H1 (cell line): ENCODE results near the gene TSPAN32. TPM values are rescaled to one million over a fixed set of nuclear protein-coding genes. Genes with fewer than 3 reads are reported as not detected.
A peak's percentile ranks its signal among the peaks of the same experiment; 100 is the strongest.

ENCODE experiments used
- CTCF ChIA-PET: fragments of 300-600 bp; sonication (Branson Sonifier 250); formaldehyde crosslinking; loops from one replicate; lab custom pipeline; 2021; ENCODE audit not compliant: partially characterized antibody; lab: Charles Lee
- POLR2A ChIA-PET: fragments of 300-600 bp; sonication (Branson Sonifier 250); formaldehyde crosslinking; loops from one replicate; lab custom pipeline; 2021; ENCODE audit warnings: inconsistent platforms; ENCODE audit not compliant: partially characterized antibody; lab: Charles Lee
- DNase-seq, 2 experiments: peaks; one replicate each; pipeline versions ENCODE4 v3.0.0 to v3.0.0-alpha.2; 2010 to 2022; ENCODE audit warnings: low spot score in 2 of 2, low read depth in 1 of 2, mixed read lengths in 1 of 2
- FAIRE-seq: peaks from 2 replicates; lab custom pipeline; 2011; peaks lifted over from hg19 to GRCh38; lab: Jason Lieb, UNC
- H2AFZ ChIP-seq: 2 replicates; pipeline ENCODE4 v1.8.1; 2012; ENCODE audit warnings: low read length, inconsistent platforms
- H2AK5ac ChIP-seq: 2 replicates; pipeline ENCODE4 v1.6.1; 2013; ENCODE audit warnings: low read depth, low read length
- H2BK120ac ChIP-seq: replicated peaks from 2 replicates; pipeline ENCODE3; 2013; ENCODE audit warnings: low read depth, low read length, inconsistent platforms
- H2BK12ac ChIP-seq: 2 replicates; pipeline ENCODE4 v1.6.1; 2013; ENCODE audit warnings: low read depth, low read length
- H2BK15ac ChIP-seq: 2 replicates; pipeline ENCODE4 v1.6.1; 2013; ENCODE audit warnings: low read length
- H2BK20ac ChIP-seq: 2 replicates; pipeline ENCODE4 v1.6.1; 2013; ENCODE audit warnings: low read length
- H2BK5ac ChIP-seq: 2 replicates; pipeline ENCODE4 v1.6.1; 2013; ENCODE audit warnings: low read depth, low read length
- H3K14ac ChIP-seq: 2 replicates; pipeline ENCODE4 v1.6.1; 2013; ENCODE audit warnings: inconsistent platforms; ENCODE audit not compliant: insufficient read length
- H3K18ac ChIP-seq: 2 replicates; pipeline ENCODE4 v1.6.1; 2013; ENCODE audit warnings: low read length; ENCODE audit errors: extremely low read depth
- H3K23ac ChIP-seq: 2 replicates; pipeline ENCODE4 v1.6.1; 2013; ENCODE audit warnings: inconsistent platforms; ENCODE audit not compliant: insufficient read length
- H3K23me2 ChIP-seq: 2 replicates; pipeline ENCODE4 v1.6.1; 2013; ENCODE audit warnings: low read depth, low read length
- H3K27ac ChIP-seq: 2 replicates; pipeline ENCODE4 v1.6.1; 2011; ENCODE audit warnings: low read depth, low read length, inconsistent platforms
- H3K27me3 ChIP-seq, 4 experiments: replicated peaks in 1 of 4; 1 replicate in 1 of 4; 2 replicates in 3 of 4; pipeline versions ENCODE4 v1.6.1 to v1.8.1; 2011 to 2013; ENCODE audit warnings: low read length in 3 of 4, mild to moderate bottlenecking in 3 of 4, inconsistent platforms in 2 of 4, mixed read lengths in 2 of 4, moderate library complexity in 1 of 4; ENCODE audit not compliant: control insufficient read depth in 3 of 4, insufficient read depth in 3 of 4; ENCODE audit errors: extremely low read depth in 1 of 4
- H3K36me3 ChIP-seq, 4 experiments: 2 replicates each; pipeline versions ENCODE4 v1.6.1 to v1.8.1; 2011 to 2013; ENCODE audit warnings: mild to moderate bottlenecking in 4 of 4, low read length in 3 of 4, moderate library complexity in 2 of 4, control low read depth in 1 of 4, inconsistent platforms in 1 of 4; ENCODE audit not compliant: insufficient read depth in 4 of 4, control insufficient read depth in 2 of 4
- H3K4ac ChIP-seq: replicated peaks from 2 replicates; pipeline ENCODE3; 2013; ENCODE audit warnings: low read length, low read depth, mixed read lengths, inconsistent platforms; ENCODE audit not compliant: insufficient read length
- H3K4me1 ChIP-seq, 4 experiments: replicated peaks in 1 of 4; 1 replicate in 1 of 4; 2 replicates in 3 of 4; pipeline versions ENCODE4 v1.6.1 to v1.8.1; 2011 to 2013; ENCODE audit warnings: low read length in 3 of 4, inconsistent platforms in 2 of 4, mixed read lengths in 1 of 4; ENCODE audit not compliant: insufficient read depth in 4 of 4, control insufficient read depth in 3 of 4
- H3K4me2 ChIP-seq, 2 experiments: 2 replicates each; pipeline versions ENCODE4 v1.6.1 to v1.8.1; 2011 to 2013; ENCODE audit warnings: low read depth in 2 of 2, low read length in 2 of 2, control low read depth in 1 of 2, inconsistent platforms in 1 of 2, mild to moderate bottlenecking in 1 of 2; ENCODE audit not compliant: insufficient read depth in 1 of 2
- H3K4me3 ChIP-seq, 4 experiments: fragments of 200-600, 300-600 bp in 1 of 4; sonication (generic), shearing (Covaris generic), sonication (Bioruptor Twin) in 1 of 4; 2 replicates each; pipeline versions ENCODE4 v1.5.1 to v1.8.1; 2011 to 2016; ENCODE audit warnings: low read length in 4 of 4, low read depth in 3 of 4, control low read depth in 2 of 4, inconsistent platforms in 2 of 4, mild to moderate bottlenecking in 2 of 4, mixed read lengths in 1 of 4, moderate library complexity in 1 of 4; ENCODE audit not compliant: insufficient read depth in 2 of 4; ENCODE audit errors: extremely low read depth in 1 of 4
- H3K56ac ChIP-seq: replicated peaks from 2 replicates; pipeline ENCODE3; 2013; ENCODE audit warnings: low read depth, mild to moderate bottlenecking, mixed read lengths, low read length, inconsistent platforms; ENCODE audit not compliant: insufficient read length
- H3K79me1 ChIP-seq: 2 replicates; pipeline ENCODE4 v1.6.1; 2013; ENCODE audit warnings: low read depth, low read length, control low read depth
- H3K79me2 ChIP-seq, 2 experiments: 2 replicates each; pipeline versions ENCODE4 v1.6.1 to v1.8.1; 2012 to 2013; ENCODE audit warnings: low read length in 2 of 2, mild to moderate bottlenecking in 2 of 2, inconsistent platforms in 1 of 2; ENCODE audit not compliant: insufficient read depth in 2 of 2, control insufficient read depth in 1 of 2
- H3K9ac ChIP-seq, 4 experiments: replicated peaks in 1 of 4; 1 replicate in 1 of 4; 2 replicates in 3 of 4; pipeline versions ENCODE4 v1.6.1 to v1.8.1; 2011 to 2013; ENCODE audit warnings: low read depth in 3 of 4, low read length in 3 of 4, control low read depth in 2 of 4, mild to moderate bottlenecking in 2 of 4, moderate library complexity in 2 of 4, inconsistent platforms in 1 of 4; ENCODE audit errors: extremely low read depth in 1 of 4
- H3K9me3 ChIP-seq, 2 experiments: 2 replicates each; pipeline versions ENCODE4 v1.6.1 to v1.8.1; 2012 to 2013; ENCODE audit warnings: mild to moderate bottlenecking in 2 of 2, moderate library complexity in 2 of 2, control low read depth in 1 of 2, inconsistent platforms in 1 of 2, low read depth in 1 of 2, low read length in 1 of 2, mixed read lengths in 1 of 2; ENCODE audit not compliant: insufficient read depth in 2 of 2
- H4K20me1 ChIP-seq, 2 experiments: replicated peaks in 1 of 2; 2 replicates each; pipeline versions ENCODE3 to v1.8.1; 2011 to 2013; ENCODE audit warnings: inconsistent platforms in 2 of 2, low read length in 2 of 2, mild to moderate bottlenecking in 1 of 2; ENCODE audit not compliant: insufficient read depth in 2 of 2, control insufficient read depth in 1 of 2
- H4K5ac ChIP-seq: 2 replicates; pipeline ENCODE4 v1.6.1; 2013; ENCODE audit warnings: low read length, low read depth, mixed read lengths, inconsistent platforms; ENCODE audit not compliant: insufficient read length
- H4K8ac ChIP-seq: 2 replicates; pipeline ENCODE4 v1.8.0; 2013; ENCODE audit warnings: mild to moderate bottlenecking, moderate library complexity, low read length, inconsistent platforms; ENCODE audit not compliant: insufficient read depth; ENCODE audit errors: extremely low read depth
- H4K91ac ChIP-seq: replicated peaks from 2 replicates; pipeline ENCODE3; 2013; ENCODE audit warnings: low read length, mixed read lengths, inconsistent platforms; ENCODE audit not compliant: insufficient read length
- CTCF ChIP-seq, 3 experiments: IDR thresholded peaks; 1 replicate in 2 of 3; 2 replicates in 1 of 3; pipeline versions ENCODE4 v1.5.1 to v1.6.1; 2011; ENCODE audit warnings: low read length in 3 of 3, mild to moderate bottlenecking in 3 of 3, inconsistent platforms in 2 of 3, low read depth in 1 of 3, moderate library complexity in 1 of 3; ENCODE audit not compliant: insufficient read depth in 1 of 3; ENCODE audit errors: control extremely low read depth in 1 of 3
- GTF2F1 ChIP-seq: IDR thresholded peaks from 2 replicates; pipeline ENCODE4 v1.6.1; 2012; ENCODE audit warnings: low read depth, low read length, improper control_type of control experiment, borderline replicate concordance
- SAP30 ChIP-seq: fragments of 300-600 bp; sonication (generic); IDR thresholded peaks from 2 replicates; pipeline ENCODE4 v1.7.1; 2012; ENCODE audit warnings: low read length, moderate library complexity, mild to moderate bottlenecking, inconsistent platforms; ENCODE audit not compliant: insufficient read depth, insufficient replicate concordance
- WGBS, 2 experiments: shearing (Covaris generic) in 1 of 2; methylation state at CpG; one replicate each; pipeline versions ENCODE4 v1.1.6 to v1.1.7; 2013 to 2015; ENCODE audit warnings: low lambda C conversion rate in 2 of 2, mixed read lengths in 2 of 2, inconsistent platforms in 1 of 2, low coverage in 1 of 2, missing lambda C conversion rate in 1 of 2; ENCODE audit not compliant: insufficient replicate concordance in 2 of 2, insufficient coverage in 1 of 2, insufficient read length in 1 of 2; ENCODE audit errors: extremely low coverage in 1 of 2, missing lambda C conversion rate in 1 of 2; 5-methylcytosine and 5-hydroxymethylcytosine counted together
- polyA plus RNA-seq, 7 experiments: library from polyadenylated mRNA; depleted of rRNA in 3 of 7; stranded (reverse) in 5 of 7; unstranded in 2 of 7; fragments of >200 nt in 5 of 7; fragments of 200-250 nt in 2 of 7; gene quantifications; 1 replicate in 5 of 7; 2 replicates in 1 of 7; 4 replicates in 1 of 7; pipeline versions ENCODE4 v1.2.1 to v1.2.3, GENCODE V29; 2011 to 2013; ENCODE audit warnings: missing spikeins in 2 of 7, mixed read lengths in 2 of 7
- total RNA-seq: library from RNA; stranded (reverse); fragmentation: NEBNext Ultra II Directional; extraction: Animal tissue kit (Norgen Biotek cat#: 25700); gene quantifications from 2 replicates; pipeline ENCODE4 v1.2.1, GENCODE V29; 2021

The TSPAN32 gene
- total and polyA plus RNA-seq, 2 of the 8 experiments (the other 6 are each of a cell fraction or from before 2014, with no cell fraction given) = not detected

- Histone ChIP-seq H2BK20ac (no peak overlapping the region), H3K79me1 (no peaks in the 10 kb centered on the region), H2BK15ac (no peak overlapping the region), H3K4me2 (no peak overlapping the region), H3K9me3 (no peaks in the 10 kb centered on the region), H3K23me2 (no peaks in the 10 kb centered on the region), H3K4ac (no peak overlapping the region), H3K56ac (no peak overlapping the region), H2AFZ (no peak overlapping the region), H3K27me3 (0 out of 7 replicates have a peak, but pooled peaks cover 0 to 2% (median 0%) of the 10 kb centered on the region in 4 experiments), H3K18ac (no peak overlapping the region), H3K36me3 (no peaks in the 10 kb centered on the region), H3K4me1 (no peaks in the 10 kb centered on the region), H2BK120ac (no peak overlapping the region), H4K91ac (no peak overlapping the region), H3K9ac (no peak overlapping the region), H3K23ac (no peak overlapping the region), H4K5ac (no peak overlapping the region), H3K27ac (no peak overlapping the region), H4K8ac (no peak overlapping the region), H2BK5ac (no peak overlapping the region), H3K14ac (no peak overlapping the region), H3K79me2 (no peaks in the 10 kb centered on the region), H3K4me3 (no peak overlapping the region), H2BK12ac (no peak overlapping the region), H4K20me1 (peaks cover 0 to 1% of the 10 kb centered on the region in 2 experiments), H2AK5ac (no peak overlapping the region)
- peak in 1 of 3 experiments; percentile 1; a peak in 1 of 4 replicates for TF ChIP-seq CTCF (IDR thresholded peaks at IDR 0.05; ENCODE audit: control extremely low read depth in 1 of 3, insufficient read depth in 1 of 3, low read depth in 1 of 3, low read length in 3 of 3)
- no peak for TF ChIP-seq GTF2F1
- TF ChIP-seq SAP30 = no peak
- DNase-seq (no peak), FAIRE-seq (no peak)
- ChIA-PET CTCF (interaction anchor here (0.9 to 1.8 kb wide), 5 partner anchors 13 to 181 kb away, joined by 3 to 9 read pairs (median 4); no protein-coding TSS in a partner anchor), POLR2A (interaction anchor here (3.1 kb wide), 1 partner anchor 10 kb away, joined by 34 read pairs; the partner anchor contains the start of gene CD81)
- 81% methylated on average over 6 of the region's 7 CpGs; no CpG with 5 or more reads in 1 of the 2 experiments for WGBS, 2 experiments
Measured at GRCh38 chr11:2366733-2367132, 64.9 kb downstream of the TSPAN32 start.
